GM21447 (cell line): ENCODE data around the gene CASK.
A peak's percentile ranks its signal among the peaks of the same experiment; 100 is the strongest.

ENCODE experiments used
- ATAC-seq: cut with Tn5 transposase; IDR thresholded peaks from one replicate; pipeline ENCODE4 v1.9.1; 2021; ENCODE audit not compliant: unreplicated experiment

CASK gene

DNA sequence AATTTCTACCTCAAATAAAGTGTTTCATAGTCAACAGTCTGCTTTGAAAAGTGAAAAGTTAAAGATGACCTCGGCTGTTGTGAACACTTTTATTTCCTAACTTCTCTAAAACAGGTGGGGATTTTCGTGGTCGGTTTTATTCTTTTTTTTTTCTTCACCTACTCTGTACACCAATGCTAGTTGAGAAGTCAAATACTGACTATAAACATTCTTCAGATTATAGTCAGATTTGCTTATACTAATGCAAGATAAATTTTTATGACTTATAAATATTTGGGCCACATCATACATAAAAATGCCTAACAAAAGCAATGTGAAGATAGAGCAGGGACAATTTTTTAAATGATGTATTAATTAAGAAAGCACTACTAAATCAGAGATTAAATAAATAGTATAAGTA lies 332.7 kb downstream of the CASK start:
- no peak for ATAC-seq

DNA sequence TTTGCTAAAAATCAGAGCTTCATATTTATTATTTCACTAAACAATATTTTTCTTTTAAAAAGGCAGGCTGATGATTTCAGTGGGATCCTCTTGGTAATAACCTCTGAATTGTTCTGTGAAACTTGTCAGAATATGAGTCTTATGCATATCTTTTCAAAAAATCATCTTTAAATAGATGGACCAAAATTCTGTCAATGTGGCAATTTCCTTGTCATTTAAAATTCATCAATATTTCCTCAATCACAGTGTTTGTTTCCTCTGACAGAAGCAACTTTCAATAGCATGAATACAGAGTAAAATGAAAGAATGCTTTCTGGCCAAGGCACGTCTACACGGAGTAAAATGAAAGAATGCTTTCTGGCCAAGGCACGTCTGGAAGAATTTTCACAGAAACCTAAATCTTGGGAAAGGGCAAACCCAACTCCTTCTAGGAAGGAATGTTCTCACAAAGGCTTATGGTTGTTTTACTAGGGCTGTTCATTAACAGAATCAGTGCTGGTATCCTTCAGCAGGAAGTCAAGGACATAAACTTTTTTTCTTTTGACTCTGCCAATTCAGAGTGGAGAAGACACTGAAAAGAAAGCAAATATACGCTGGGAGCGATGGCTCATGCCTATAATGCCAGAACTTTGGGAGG lies 333.6 kb downstream of the CASK start:
- ATAC-seq, result no peak

DNA sequence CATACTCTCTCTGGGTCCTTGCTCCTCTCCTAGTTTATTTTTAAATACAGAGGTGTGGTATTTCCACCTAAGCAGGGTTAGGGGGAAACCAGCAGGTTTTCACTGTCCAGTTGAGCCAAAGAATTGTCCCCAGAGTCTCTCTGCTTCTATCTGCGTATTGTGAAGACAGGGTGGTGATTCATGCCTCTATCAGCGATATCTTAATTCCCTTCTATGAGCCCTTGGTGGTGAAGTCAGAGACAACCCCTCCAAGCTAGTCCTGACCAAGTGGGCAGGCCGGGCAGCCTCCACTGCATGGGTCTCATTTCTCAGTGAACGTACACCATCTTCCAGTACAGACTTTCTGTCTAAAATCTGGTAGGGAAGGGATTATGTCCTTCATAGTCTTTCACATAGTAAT lies 335.1 kb downstream of the CASK start:
- ATAC-seq, result no peak

DNA sequence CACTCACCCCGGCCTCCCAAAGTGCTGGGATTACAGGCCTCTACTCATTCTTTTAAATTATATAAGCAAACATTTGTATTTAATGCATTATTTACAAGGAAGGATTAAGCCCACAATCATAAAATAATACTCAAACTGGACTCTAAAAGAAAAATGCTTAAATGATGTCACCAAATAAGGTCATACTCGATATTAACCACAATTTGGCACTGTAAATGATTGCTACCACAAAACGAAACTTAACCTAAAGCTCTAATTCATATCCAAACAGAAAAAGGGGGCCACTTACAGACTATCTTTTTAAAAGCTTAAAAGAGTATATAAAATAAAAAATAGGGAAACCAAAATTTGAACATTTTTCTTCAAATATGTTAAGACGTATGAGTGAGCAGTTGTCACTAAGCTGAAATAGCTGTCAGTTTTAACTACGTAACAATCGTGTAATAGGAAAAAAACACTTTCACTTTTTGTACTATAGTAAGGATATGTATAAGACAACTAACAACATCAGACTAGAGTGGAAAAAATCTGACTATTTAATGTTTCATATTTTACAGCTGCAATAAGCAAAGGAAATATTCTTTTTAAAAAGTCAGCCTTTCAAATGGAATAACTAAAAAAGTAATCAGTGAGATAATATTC lies 342.8 kb downstream of the CASK start:
- ATAC-seq, result no peak

DNA sequence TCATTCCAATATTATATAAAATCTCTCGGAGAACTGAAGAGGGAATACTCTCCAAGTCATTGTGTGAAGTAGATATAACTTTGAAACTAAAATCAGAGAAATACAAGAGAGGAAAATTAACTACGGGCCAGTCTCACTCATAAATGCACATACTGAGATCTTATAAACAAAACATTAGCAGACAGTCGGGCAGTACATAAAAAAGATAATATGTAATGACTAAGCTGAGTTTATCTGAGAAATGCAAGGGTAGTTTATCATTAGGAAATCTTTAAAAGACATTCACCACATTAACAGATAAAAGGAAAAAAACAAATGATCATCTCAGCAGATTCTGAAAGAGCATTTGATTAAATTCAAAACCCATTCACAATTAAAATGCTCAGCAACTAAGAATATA lies 359.5 kb downstream of the CASK start:
- no peak for ATAC-seq

DNA sequence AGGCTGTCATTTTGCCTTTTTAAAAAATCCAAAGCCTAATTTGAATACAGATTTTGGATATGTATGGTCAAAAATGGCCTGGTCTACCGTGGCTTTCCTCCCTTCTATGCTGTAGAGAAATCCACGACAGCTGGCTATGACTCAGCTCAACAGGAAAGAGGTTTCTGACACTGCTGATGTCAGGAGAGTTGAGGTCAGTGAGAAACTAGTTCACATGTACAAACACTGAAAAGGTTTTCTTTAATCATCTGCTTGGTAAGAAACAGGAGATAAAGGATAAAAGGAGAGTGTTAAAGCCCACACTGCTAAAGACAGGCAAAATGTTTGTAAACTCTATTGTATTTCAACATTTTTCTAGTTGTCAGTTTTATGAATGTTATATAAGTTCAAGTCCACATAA lies 362.3 kb downstream of the CASK start:
- ATAC-seq, result peak; percentile 97

DNA sequence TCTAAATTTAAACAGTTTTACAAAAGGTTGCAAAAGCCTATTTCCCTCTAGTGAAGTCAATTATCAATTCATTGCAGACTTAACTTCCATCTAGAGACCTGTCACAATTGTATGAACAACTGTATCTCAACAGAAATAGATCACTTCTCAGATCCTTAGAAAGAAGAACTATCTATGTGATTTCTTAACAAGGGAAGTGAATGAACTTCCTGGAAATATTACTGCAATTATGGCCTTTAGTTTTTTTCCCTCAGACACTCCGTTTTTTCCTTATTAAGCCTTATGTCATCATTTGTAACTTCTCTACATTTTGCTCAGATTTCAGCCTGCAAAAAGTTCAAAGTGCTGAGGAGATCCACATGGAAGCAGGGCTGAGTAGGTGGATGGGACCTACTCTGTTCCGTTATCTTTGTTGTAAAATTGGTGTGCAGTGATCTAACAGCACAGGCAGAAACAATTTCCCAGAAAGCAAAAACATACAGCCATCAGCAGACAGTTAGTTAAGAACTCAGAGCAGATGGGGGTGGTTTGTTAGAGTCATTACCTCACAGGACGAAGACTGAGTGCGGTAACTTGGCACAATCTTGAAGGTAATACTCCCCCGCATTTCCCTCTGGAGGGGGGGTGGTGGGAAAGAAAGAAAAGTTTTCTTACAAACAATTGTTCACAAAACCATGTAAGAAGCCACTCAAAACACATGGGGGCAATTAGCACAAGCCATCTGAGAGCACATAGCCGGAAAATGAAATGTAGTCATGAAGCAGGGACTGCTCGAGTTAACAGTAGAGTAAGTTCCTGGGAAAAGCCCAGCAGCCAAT lies 363.9 kb downstream of the CASK start:
- ATAC-seq, result no peak

DNA sequence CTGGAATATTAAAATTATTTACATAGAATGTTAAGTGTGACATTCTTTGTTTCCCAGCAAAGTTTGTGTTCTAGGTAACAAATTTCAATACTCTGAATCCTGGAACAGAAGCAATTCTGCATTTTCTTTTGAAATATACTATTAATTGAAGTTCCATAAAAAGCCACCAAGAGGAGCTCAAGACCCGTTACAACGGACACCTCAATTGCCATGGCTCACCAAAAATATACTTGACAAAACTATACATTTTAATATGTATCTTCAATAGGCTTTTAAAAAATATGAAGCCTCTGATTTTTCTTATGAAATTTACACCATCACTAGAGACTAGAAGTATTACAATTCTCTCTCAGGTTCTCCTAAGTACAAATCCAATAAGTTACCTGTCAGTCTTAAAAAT lies 364.8 kb downstream of the CASK start:
- ATAC-seq, result no peak

DNA sequence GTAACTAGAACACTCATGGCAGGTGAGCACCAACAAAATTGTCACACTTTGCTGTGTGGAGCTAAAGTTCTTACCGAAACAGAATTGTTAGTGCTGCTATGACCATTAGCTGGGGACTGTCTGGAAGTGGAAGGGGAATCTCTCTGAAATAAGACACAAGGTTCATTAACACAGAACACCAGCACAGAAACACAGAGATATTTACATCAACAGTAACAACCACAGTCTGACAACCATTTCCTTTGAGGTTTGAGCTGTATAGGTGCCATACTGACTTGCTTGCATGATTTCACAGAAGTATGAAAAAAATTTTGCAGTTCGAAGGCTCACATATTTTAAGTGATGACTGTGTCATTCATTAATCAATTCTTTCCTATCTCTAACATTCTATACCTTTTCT lies 366.4 kb downstream of the CASK start:
- ATAC-seq, result peak; percentile 40

DNA sequence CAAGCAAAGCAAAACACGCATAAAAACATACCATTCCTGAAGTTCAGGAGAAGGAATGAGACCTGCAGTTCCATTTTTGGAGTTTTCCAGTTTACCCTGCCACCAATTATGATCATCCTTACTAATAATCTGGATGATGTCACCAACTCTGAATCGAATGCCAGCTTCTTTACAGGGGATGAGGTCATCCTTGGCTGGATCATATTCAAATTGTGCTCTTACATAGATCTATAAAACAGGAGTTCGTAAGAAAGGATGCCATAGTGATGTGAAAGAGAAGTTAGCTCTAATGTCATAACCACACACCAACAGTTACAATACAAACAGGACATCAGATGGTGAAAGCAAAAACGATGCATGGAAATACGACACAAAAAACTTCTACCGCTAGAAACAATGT lies 369.7 kb downstream of the CASK start:
- no peak for ATAC-seq

DNA sequence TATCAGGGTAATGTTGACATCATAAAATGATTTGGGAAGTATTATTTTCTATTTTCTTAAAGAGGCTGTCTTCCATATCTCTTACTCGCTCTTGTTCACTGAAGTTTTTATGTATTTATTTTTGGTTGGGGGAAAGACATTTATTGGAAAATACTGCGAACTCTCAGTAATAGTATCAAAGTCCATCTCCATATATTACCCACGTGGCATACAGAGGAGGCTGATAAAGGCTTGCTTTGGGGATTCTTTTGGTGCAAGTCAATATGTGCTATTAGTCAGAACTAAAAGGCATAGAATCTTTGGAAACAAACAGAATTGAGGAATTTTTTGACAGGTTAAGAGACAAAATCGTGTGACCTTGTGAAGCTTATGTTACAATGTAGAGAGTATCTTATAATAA lies 374.9 kb downstream of the CASK start:
- no peak for ATAC-seq

DNA sequence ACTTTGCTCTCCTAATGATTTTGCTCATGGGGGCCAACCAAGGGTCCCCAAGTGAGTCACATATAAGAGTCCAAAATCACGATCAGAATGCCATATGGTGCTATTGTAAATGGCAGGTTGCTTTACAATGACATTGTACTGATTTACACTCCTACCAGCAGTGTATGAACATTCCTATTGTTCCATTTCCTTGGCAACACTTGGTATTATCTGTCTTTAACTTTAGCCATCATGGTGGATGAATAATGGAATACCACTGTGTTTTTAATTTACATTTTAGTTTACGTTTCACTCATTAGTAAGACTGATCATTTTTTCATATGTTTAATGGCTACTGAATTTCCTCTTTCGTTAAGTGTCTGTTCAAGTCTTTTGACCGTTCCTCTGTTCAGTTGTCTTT lies 379.7 kb downstream of the CASK start:
- no peak for ATAC-seq

DNA sequence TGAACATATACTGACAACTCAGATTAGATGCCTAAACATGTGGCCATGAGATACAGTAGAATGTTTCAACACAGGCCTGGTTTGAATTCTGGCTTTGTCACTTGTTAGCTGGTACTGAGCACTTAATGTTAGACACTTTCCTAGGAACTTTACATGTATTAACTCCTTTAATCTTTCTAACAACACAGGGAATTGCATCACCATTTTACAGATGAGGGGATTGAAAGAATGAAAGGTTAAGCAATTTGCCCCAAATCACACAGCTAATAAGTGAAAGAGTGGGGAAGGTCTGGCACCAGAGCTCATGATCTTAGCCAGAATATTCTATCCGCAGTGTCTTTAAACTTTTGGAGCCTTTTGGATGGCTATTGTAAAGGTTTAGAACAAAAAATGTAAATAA lies 380.3 kb downstream of the CASK start:
- no peak for ATAC-seq

DNA sequence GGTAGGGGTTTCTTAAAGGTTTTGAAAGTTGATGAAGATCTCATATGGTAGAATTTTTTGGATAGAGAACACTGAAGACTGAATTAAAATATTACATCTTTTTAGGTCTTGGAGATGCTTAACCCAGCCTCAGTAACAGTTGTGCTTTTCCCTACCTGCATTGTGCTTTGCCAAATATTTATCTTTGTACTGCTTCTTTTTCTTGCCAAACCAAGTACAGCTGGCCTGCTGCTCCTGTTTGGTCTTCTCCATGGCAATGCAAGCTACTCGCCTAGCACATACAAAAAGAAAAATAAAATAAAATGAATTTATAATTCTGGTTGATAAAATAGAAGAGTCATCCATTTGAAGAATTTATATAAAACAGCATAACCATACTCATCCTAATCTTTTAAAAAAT lies 380.8 kb downstream of the CASK start:
- no peak for ATAC-seq

DNA sequence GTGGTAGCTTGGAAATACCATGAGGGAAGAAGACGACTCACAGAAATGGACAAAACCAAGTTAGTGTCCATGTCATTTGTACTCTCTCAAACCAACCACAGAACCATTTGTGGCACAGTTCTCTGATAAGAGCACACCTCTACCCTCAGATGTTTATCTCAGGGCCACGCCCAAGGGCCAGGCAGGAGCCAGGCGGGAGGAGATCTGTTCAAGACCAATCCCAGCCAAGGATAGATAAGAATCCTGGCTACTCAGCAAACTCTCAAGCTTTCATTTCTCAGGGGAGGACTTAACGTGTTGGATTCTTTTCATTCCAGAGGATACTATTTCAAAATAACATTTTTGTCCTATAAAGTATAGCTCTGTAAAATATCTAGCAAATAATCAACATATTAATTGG lies 381.2 kb downstream of the CASK start:
- ATAC-seq, result no peak

DNA sequence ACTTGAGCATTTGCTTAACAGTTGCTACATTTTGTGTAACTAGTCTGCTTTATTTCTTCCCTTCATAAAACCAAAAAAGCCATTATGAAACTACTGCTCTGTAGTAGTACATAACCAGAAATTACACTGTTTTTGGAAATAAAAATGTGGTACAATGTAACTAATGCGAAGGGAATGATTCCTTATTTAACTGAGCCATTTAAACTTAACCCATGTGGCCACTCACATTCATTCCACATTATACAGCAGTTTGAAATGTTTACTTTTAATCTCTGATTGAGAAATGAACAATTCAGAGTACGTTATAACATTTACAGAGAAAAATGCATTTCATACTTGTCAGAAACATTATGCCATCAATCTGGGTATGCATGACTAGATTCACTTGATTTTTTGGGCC lies 382.0 kb downstream of the CASK start:
- no peak for ATAC-seq

DNA sequence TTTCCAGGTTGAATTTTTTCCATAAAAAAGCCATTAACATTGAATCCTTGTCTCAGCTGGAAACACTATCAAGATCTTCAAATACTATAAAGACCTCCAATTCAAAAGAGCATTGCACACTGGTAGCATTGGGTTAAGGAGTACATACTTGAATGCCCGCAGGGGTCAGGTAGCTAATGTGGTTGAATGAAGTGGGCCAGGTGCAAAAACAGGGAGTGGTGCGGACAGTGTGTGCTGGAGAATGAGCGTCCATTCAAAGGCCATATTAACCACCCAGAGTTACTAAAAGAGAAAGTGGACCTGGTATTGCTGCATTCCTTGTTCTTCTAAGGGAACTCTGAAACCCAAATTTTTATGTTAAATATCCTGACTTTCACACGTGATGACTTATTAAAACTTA lies 384.6 kb downstream of the CASK start:
- ATAC-seq, result no peak

DNA sequence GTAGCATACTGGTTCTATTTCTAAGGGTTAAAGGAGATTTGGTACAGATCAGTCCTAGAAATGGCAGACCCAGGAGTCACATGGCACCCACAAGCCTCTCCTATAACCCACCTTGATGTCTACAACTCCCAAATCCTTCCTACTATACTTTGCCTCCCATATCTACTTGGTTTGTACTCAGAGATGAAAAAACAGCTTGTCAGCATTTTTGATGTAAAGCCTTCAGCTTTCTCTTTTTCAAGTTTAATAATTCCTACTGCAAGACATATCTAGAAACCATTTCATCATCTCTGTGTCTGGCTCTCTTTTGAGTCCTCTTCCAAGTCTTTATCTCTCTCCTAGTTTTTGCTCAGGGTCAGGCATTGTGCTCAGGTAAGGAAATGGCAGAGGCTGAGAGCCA lies 393.3 kb downstream of the CASK start:
- no peak for ATAC-seq

DNA sequence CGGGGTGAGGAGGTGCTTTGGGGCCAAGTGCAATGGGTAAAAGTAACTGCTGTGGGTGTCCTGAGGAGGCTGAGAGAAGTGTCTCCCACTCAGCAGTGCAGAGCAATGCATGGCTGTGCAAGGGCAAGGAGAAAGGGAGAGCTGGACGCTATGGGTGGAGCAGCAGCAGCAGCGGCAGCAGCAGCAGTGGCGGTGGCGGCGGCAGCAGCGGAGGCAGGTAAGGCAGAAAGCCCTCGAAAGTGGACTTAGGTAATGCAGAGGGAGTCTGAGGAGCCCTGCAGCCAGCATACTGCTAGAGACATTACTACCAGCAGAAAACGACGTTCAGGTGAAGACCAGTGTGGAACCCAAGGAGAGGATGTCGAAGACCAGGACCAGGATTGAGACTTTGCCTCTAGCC lies 394.1 kb downstream of the CASK start:
- ATAC-seq, result no peak

DNA sequence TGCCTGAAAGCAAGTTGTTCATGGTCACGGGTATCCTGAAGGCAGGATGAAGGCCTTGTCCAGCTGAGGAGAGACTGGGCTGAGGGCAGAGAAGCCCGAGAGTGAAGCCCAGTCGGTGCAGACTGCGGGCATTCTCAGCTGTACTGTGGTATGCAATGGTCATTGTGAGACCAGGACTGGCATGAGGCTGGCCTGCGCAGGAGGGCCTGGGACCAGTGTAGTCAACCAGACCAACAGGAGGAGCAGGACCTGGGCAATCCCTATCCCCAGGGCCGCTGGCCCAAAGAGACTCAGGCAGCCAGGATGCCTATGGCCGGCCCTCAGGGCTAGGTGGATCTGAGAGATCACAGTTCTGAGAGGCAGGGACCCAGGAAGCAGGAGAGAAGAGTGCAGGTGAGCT lies 394.6 kb downstream of the CASK start:
- no peak for ATAC-seq

DNA sequence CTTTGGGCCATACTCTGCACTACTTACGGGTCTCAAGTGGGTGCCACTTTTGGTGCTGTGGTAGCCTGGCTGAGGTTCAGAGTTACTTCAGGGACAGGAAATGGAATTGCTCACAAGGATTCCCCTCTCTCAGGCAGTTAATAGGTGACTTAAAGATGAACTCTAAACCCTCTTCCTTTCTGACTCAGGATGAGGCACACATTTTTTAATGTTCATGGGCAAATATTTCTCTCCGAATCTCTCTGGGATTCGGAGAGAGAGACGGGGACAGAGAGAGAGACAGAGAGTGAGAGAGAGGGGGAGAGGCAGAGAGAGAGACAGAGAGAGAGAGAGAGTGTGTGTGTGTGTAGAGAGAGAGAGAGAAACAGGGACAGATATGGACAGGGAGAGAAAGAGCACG lies 396.4 kb downstream of the CASK start:
- ATAC-seq, result peak; percentile 80

DNA sequence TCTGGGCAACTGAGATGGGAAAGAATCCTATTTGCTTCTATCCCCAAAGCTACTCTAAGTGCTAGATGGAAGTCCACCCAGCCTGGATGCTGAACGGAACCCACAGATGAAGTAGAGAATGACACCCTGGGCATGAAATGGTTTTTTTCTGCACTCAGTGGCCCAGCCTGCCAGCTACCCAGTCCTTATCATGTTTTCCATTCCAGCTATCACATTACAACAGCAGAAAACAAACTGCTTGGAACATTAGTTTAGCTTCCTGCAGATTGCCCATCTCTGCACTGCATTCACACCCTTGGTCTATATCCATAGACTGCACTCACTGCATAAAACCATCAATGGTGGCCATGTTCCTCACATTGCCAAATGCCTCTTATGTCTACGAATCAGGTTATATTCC lies 397.1 kb downstream of the CASK start:
- ATAC-seq, result no peak
